ENCODE results near the gene CELF5. TPM values are rescaled to one million over a fixed set of nuclear protein-coding genes. Genes with fewer than 3 reads are reported as not detected.

The CELF5 gene
- total and polyA plus RNA-seq, 9 of the 15 experiments (the other 6 are each of a cell fraction or from before 2014, with no cell fraction given), result 0.01 to 0.56 (median 0.22) TPM

- TF ChIP-seq TFE3 (CRISPR knock-in tag; IDR thresholded peaks at IDR 0.05) (peak; percentile 84), ZBTB33 (CRISPR knock-in tag; IDR thresholded peaks at IDR 0.05) (peak; percentile 70; the same call in 1 of the 2 replicates), ZNF586 (CRISPR knock-in tag; conservative IDR thresholded peaks at IDR 0.05) (no peak), FOSL1 (tag; conservative IDR thresholded peaks at IDR 0.05) (no peak)
Observed at GRCh38 chr19:3207461-3208242, 16.8 kb upstream of the CELF5 start (continued).

Data from K562 (cell line).